CD4-positive, alpha-beta memory T cell (primary cell): ENCODE results near the gene CHRNA4. TPM values are rescaled to one million over a fixed set of nuclear protein-coding genes. Genes with fewer than 3 reads are reported as not detected.

Source experiments
- CTCF ChIA-PET: fragments of 350-600 bp; sonication (Branson Sonifier 250); formaldehyde crosslinking; loops from one replicate; lab custom pipeline; 2021; ENCODE audit warnings: inconsistent platforms; ENCODE audit not compliant: partially characterized antibody; lab: Charles Lee
- POLR2A ChIA-PET: fragments of 350-600 bp; sonication (Branson Sonifier 250); formaldehyde crosslinking; loops from one replicate; lab custom pipeline; 2021; ENCODE audit not compliant: partially characterized antibody; lab: Charles Lee
- DNase-seq, 5 donors: peaks; one replicate each; pipeline versions ENCODE4 v3.0.0 to v3.0.0-alpha.2; 2020 to 2022; ENCODE audit warnings: mixed read lengths in 1 of 5
- H3K27ac ChIP-seq: one replicate; pipeline ENCODE4 v1.7.0; 2013; ENCODE audit warnings: low read depth, low read length
- H3K27me3 ChIP-seq: 2 replicates; pipeline ENCODE4 v1.7.0; 2013; ENCODE audit warnings: mild to moderate bottlenecking, low read length, moderate library complexity; ENCODE audit not compliant: insufficient read depth
- H3K36me3 ChIP-seq: 2 replicates; pipeline ENCODE4 v1.7.0; 2013; ENCODE audit warnings: mild to moderate bottlenecking, low read length, moderate library complexity; ENCODE audit not compliant: insufficient read depth
- H3K4me1 ChIP-seq: 2 replicates; pipeline ENCODE4 v1.7.0; 2013; ENCODE audit warnings: mild to moderate bottlenecking, low read length, moderate library complexity; ENCODE audit not compliant: insufficient read depth
- H3K4me3 ChIP-seq, 2 donors: one replicate each; pipeline ENCODE4 v1.7.0; 2013; ENCODE audit warnings: low read length in 2 of 2, mild to moderate bottlenecking in 1 of 2
- H3K9me3 ChIP-seq, 2 donors: one replicate each; pipeline ENCODE4 v1.7.0; 2013; ENCODE audit warnings: low read length in 2 of 2, control low read depth in 1 of 2; ENCODE audit not compliant: control insufficient read depth in 1 of 2
- H3K27ac Mint-ChIP-seq, 7 donors: one replicate each; pipeline ENCODE4 v1.8.0; 2020 to 2021; ENCODE audit warnings: mixed read lengths in 7 of 7, mild to moderate bottlenecking in 6 of 7, inconsistent platforms in 3 of 7, moderate library complexity in 3 of 7
- H3K27me3 Mint-ChIP-seq, 2 donors: one replicate each; pipeline ENCODE4 v1.8.0; 2020 to 2021; ENCODE audit warnings: mixed read lengths in 2 of 2
- H3K36me3 Mint-ChIP-seq, 2 donors: one replicate each; pipeline ENCODE4 v1.8.0; 2020 to 2021; ENCODE audit warnings: mixed read lengths in 2 of 2, inconsistent platforms in 1 of 2, mild to moderate bottlenecking in 1 of 2
- H3K4me1 Mint-ChIP-seq, 4 donors: one replicate each; pipeline ENCODE4 v1.8.0; 2020 to 2021; ENCODE audit warnings: mixed read lengths in 4 of 4, mild to moderate bottlenecking in 1 of 4
- H3K4me3 Mint-ChIP-seq, 8 donors: one replicate each; pipeline ENCODE4 v1.8.0; 2020 to 2021; ENCODE audit warnings: mixed read lengths in 8 of 8, mild to moderate bottlenecking in 7 of 8, moderate library complexity in 6 of 8, inconsistent platforms in 3 of 8
- H3K9me3 Mint-ChIP-seq, 8 donors: one replicate each; pipeline ENCODE4 v1.8.0; 2020 to 2021; ENCODE audit warnings: mixed read lengths in 8 of 8, mild to moderate bottlenecking in 5 of 8, inconsistent platforms in 3 of 8, moderate library complexity in 1 of 8
- intact Hi-C: fragments of 100-400 bp; cut with micrococcal nuclease; formaldehyde crosslinking; loops from one replicate; pipeline ENCODE4 v1.15.1; 2023
- polyA plus RNA-seq, 2 donors: library from polyadenylated mRNA; unstranded; fragments of 300-500 nt; fragmentation: Illumina TruSeq; gene quantifications; one replicate each; pipeline ENCODE4 v1.2.3, GENCODE V29; 2021
- total RNA-seq, 2 experiments: library from RNA; stranded (reverse); gene quantifications; one replicate each; pipeline ENCODE4 v1.2.3, GENCODE V29; 2021

CHRNA4 gene
- total and polyA plus RNA-seq, 4 experiments from 2014 or later = not detected

DNA sequence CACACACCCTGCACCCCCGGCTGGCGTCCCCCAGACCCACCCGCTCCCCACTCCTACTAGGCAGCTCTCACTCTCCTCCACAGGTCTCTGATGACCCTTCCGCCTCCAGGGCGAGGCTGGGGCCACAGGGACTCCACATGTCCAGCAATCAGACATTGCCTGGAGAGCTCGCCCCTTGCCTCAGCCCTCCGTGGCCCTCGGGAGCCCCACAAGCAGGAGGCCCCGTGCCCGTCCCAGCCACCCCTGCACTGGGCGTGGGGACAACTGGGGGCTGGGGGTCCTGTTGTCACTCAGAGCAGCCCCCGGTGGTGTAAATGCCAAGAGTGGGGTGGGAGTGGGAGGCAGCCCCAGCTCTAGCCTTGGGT lies 66.6 kb downstream of the CHRNA4 start:
- H3K36me3 ChIP-seq = no peaks in the 10 kb centered on the region
- H3K9me3 ChIP-seq = no peaks in the 10 kb centered on the region
- H3K9me3 Mint-ChIP-seq = no peaks in the 10 kb centered on the region
- DNase-seq = peak in 1 of 5 donors; percentile 11
- ChIA-PET CTCF (interaction anchor here (1.2 to 1.6 kb wide), 2 partner anchors 15 to 71 kb away, joined by 4 to 9 read pairs; no protein-coding TSS in a partner anchor), POLR2A (interaction anchor here (0.7 to 1.7 kb wide), 2 partner anchors 10 to 22 kb away, joined by 3 to 5 read pairs; partner anchors contain the start of gene ARFGAP1)
- peaks cover 13% of the 10 kb centered on the region for H3K4me1 ChIP-seq
- no peak overlapping the region for H3K27ac ChIP-seq
- H3K27me3 ChIP-seq = peaks cover 6% of the 10 kb centered on the region
- H3K27ac Mint-ChIP-seq = no peak overlapping the region
- H3K4me1 Mint-ChIP-seq = peaks cover 6 to 15% (median 12%) of the 10 kb centered on the region in 4 donors
- no peak overlapping the region for H3K4me3 Mint-ChIP-seq
- no peak overlapping the region for H3K4me3 ChIP-seq
- H3K36me3 Mint-ChIP-seq = no peaks in the 10 kb centered on the region
- intact Hi-C loops = no loop called here
- H3K27me3 Mint-ChIP-seq = peaks cover 5 to 11% of the 10 kb centered on the region in 2 donors

DNA sequence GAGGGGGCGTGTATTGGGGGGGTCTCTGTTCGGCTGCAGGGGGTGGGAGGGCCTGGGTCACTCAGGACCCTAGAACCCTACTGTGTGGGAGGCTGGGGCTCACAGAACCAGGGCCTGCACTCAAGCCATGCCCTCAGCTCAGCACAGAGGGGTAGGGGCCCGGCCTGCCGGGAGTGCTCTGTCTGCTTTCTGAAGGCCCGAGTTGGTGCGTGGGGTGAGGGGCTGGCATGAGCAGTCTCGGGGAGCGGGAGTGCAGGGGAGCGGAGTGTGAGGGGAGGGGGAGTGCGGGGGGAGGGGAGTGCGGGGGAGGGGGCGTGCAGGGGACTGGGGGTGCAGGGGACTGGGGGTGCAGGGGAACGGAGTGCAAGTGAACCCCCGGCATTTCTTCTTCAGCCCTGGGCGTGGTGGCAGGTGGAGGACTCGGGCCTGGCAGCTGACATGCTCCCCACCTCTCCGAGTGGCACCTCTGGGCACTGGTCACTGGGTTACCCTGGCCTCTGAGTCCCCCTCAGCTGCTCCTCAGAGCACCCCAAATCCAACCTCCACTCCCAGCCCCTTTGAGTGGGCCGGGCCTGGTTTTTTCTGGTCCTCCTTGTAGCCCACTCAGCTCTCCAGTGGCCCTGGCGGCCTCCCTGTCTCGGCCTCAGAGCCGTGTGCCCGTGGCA lies 67.1 kb downstream of the CHRNA4 start:
- DNase-seq = peak in 1 of 5 donors; percentile 22
- CTCF ChIA-PET = interaction anchor here (1.6 kb wide), 1 partner anchor 70 kb away, joined by 9 read pairs; no protein-coding TSS in a partner anchor
- Mint-ChIP-seq H3K36me3 (no peaks in the 10 kb centered on the region), H3K27me3 (peaks cover under 1 to 6% of the 10 kb centered on the region in 2 donors), H3K27ac (no peak overlapping the region), H3K9me3 (no peaks in the 10 kb centered on the region), H3K4me3 (no peak overlapping the region), H3K4me1 (peaks cover 6 to 15% (median 12%) of the 10 kb centered on the region in 4 donors)
- Histone ChIP-seq H3K36me3 (no peaks in the 10 kb centered on the region), H3K4me1 (peaks cover 13% of the 10 kb centered on the region), H3K9me3 (no peaks in the 10 kb centered on the region), H3K4me3 (no peak overlapping the region), H3K27me3 (peaks cover under 1% of the 10 kb centered on the region), H3K27ac (no peak overlapping the region)
- intact Hi-C loops = no loop called here
- POLR2A ChIA-PET = no interaction called here

DNA sequence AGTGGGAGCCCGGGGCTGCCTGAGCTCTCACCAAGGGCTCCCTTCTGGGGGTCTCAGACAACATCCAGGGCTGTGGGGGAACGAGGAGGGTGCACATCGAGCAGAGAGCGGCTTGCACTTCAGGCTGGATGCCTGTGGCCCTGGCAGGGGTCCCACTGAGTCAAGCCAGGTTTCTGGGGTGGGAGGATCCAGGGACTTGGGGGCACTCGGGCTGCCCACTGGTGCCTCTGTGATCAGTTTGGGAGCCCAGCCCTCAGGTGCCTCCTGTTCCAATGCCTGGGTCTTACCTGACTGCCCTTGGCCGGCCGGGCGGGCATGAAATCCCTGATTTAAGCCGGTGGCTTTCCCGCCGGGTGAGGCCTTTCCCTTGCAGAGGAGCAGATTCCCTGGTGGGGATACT lies 67.7 kb downstream of the CHRNA4 start:
- peaks cover 13% of the 10 kb centered on the region for H3K4me1 ChIP-seq
- H3K36me3 Mint-ChIP-seq = peaks cover 3% of the 10 kb centered on the region in 2 donors
- H3K27me3 ChIP-seq = no peaks in the 10 kb centered on the region
- no peak overlapping the region for H3K4me3 Mint-ChIP-seq
- peaks cover 0 to 4% of the 10 kb centered on the region in 2 donors for H3K27me3 Mint-ChIP-seq
- H3K27ac ChIP-seq = no peak overlapping the region
- ChIA-PET CTCF (no interaction called here), POLR2A (no interaction called here)
- peak in 1 of 5 donors; percentile 6 for DNase-seq
- no peaks in the 10 kb centered on the region for H3K9me3 ChIP-seq
- no peak overlapping the region for H3K4me3 ChIP-seq
- no peaks in the 10 kb centered on the region for H3K9me3 Mint-ChIP-seq
- H3K36me3 ChIP-seq = peaks cover 4% of the 10 kb centered on the region
- H3K27ac Mint-ChIP-seq = no peak overlapping the region
- intact Hi-C loops = no loop called here
- peaks cover 7 to 15% (median 12%) of the 10 kb centered on the region in 4 donors for H3K4me1 Mint-ChIP-seq

Other genes with a start within 250 kb of the CHRNA4 start
- gene YTHDF1, start 145.2 kb downstream of the CHRNA4 start, total RNA-seq = 10 to 100 TPM; 47.7 to 48.1 TPM
- 10 to 100 TPM; 21.1 to 43.2 TPM for gene YTHDF1, start 145.2 kb downstream of the CHRNA4 start, polyA plus RNA-seq
- not detected for gene BIRC7, start 125.4 kb downstream of the CHRNA4 start, total RNA-seq
- gene BIRC7, start 125.4 kb downstream of the CHRNA4 start, polyA plus RNA-seq = not detected
- not detected for gene NKAIN4, start 106.9 kb downstream of the CHRNA4 start, total RNA-seq
- gene NKAIN4, start 106.9 kb downstream of the CHRNA4 start, polyA plus RNA-seq = not detected
- gene ARFGAP1, start 88.5 kb downstream of the CHRNA4 start, total RNA-seq = 100 to 1,000 TPM; 113 to 120 TPM
- 10 to 100 TPM; 11.5 to 26.0 TPM for gene ARFGAP1, start 88.5 kb downstream of the CHRNA4 start, polyA plus RNA-seq
- gene COL20A1, start 68.2 kb downstream of the CHRNA4 start, total RNA-seq = under 1 TPM in 1 of 2 experiments, not detected in 1; 0.11 TPM
- not detected for gene COL20A1, start 68.2 kb downstream of the CHRNA4 start, polyA plus RNA-seq
- gene KCNQ2, start 111.3 kb upstream of the CHRNA4 start, total RNA-seq = not detected
- gene KCNQ2, start 111.3 kb upstream of the CHRNA4 start, polyA plus RNA-seq = not detected
- gene EEF1A2, start 137.7 kb upstream of the CHRNA4 start, total RNA-seq = under 1 TPM; 0.36 to 0.81 TPM
- gene EEF1A2, start 137.7 kb upstream of the CHRNA4 start, polyA plus RNA-seq = not detected
- gene PPDPF, start 159.4 kb upstream of the CHRNA4 start, total RNA-seq = 100 to 1,000 TPM; 208 to 229 TPM
- 100 to 1,000 TPM in 1 of 2 donors, 10 to 100 TPM in 1; 29.4 to 152 TPM for gene PPDPF, start 159.4 kb upstream of the CHRNA4 start, polyA plus RNA-seq
- not detected for gene PTK6, start 176.0 kb upstream of the CHRNA4 start, total RNA-seq
- under 1 TPM; 0.31 to 0.59 TPM for gene PTK6, start 176.0 kb upstream of the CHRNA4 start, polyA plus RNA-seq
- not detected for gene SRMS, start 186.4 kb upstream of the CHRNA4 start, total RNA-seq
- not detected for gene SRMS, start 186.4 kb upstream of the CHRNA4 start, polyA plus RNA-seq
- gene FNDC11, start 192.8 kb upstream of the CHRNA4 start, total RNA-seq = 1 to 10 TPM in 1 of 2 experiments, under 1 TPM in 1; 0.38 to 1.2 TPM
- gene FNDC11, start 192.8 kb upstream of the CHRNA4 start, polyA plus RNA-seq = 1 to 10 TPM in 1 of 2 donors, under 1 TPM in 1; 0.41 to 1.5 TPM
- gene HELZ2, start 212.9 kb upstream of the CHRNA4 start, total RNA-seq = 10 to 100 TPM; 39.6 to 45.4 TPM
- 1 to 10 TPM; 2.0 to 6.4 TPM for gene HELZ2, start 212.9 kb upstream of the CHRNA4 start, polyA plus RNA-seq